ENCODE measurements around the gene CPN2. TPM values are rescaled to one million over a fixed set of nuclear protein-coding genes. Genes with fewer than 3 reads are reported as not detected.

CPN2 gene
- total RNA-seq, 1 experiment from 2014 or later = 0.08 TPM

DNA sequence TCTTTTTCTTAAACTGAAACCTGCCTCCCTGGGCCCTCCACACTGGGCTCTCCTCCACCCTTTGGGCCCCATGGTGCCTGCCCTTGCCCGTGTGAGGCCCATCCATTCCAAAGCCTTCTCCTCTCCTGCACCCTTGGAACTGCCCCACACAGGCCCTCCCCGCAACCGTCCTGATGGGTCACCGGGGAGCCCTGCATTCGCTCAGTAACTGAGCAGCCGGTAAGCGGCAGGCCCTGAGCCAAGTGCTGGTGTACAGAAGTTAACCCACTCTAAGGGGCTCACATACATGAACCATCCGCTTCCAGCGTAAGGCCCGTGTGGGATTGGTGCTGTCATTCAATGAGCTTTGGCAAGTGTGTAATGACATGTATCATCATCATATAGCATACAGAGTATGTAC lies 23.8 kb upstream of the CPN2 start:
- ATAC-seq = no peak
- Histone ChIP-seq H3K36me3 (ENCODE audit: control insufficient read depth, insufficient read depth, low read length) (no peaks in the 10 kb centered on the region), H3K4me1 (ENCODE audit: control insufficient read depth, insufficient read depth, low read length) (peaks cover 4% of the 10 kb centered on the region), H3K9me3 (ENCODE audit: control insufficient read depth, insufficient read depth, low read depth, low read length) (no peaks in the 10 kb centered on the region), H3K27me3 (ENCODE audit: control insufficient read depth, insufficient read depth, low read length) (0 out of 2 replicates have a peak, but pooled peaks cover under 1% of the 10 kb centered on the region), H3K27ac (ENCODE audit: low read length) (no peak overlapping the region), H3K4me3 (ENCODE audit: low read depth in 2 of 2, low read length in 2 of 2) (no peak overlapping the region)
- intact Hi-C loops (cut with micrococcal nuclease; ENCODE audit: unreplicated experiment) (no loop called here), in situ Hi-C loops (cut with HindIII; ENCODE audit: low pct_unique_long_range_greater_than_20kb, low sequenced_read_pairs) (no loop called here)
- BruUV-seq (replicated peaks) = no TSS peak
- ChIA-PET POLR2A (no interaction called here), CTCF (no interaction called here)
- TF ChIP-seq TCF7L2 (IDR thresholded peaks at IDR 0.05; ENCODE audit: low read depth, low read length) = no peak
- no peak for TF ChIP-seq SIN3A (IDR thresholded peaks at IDR 0.05; ENCODE audit: borderline replicate concordance, insufficient read depth, low read depth, low read length)
- TF ChIP-seq, protein P1, sequence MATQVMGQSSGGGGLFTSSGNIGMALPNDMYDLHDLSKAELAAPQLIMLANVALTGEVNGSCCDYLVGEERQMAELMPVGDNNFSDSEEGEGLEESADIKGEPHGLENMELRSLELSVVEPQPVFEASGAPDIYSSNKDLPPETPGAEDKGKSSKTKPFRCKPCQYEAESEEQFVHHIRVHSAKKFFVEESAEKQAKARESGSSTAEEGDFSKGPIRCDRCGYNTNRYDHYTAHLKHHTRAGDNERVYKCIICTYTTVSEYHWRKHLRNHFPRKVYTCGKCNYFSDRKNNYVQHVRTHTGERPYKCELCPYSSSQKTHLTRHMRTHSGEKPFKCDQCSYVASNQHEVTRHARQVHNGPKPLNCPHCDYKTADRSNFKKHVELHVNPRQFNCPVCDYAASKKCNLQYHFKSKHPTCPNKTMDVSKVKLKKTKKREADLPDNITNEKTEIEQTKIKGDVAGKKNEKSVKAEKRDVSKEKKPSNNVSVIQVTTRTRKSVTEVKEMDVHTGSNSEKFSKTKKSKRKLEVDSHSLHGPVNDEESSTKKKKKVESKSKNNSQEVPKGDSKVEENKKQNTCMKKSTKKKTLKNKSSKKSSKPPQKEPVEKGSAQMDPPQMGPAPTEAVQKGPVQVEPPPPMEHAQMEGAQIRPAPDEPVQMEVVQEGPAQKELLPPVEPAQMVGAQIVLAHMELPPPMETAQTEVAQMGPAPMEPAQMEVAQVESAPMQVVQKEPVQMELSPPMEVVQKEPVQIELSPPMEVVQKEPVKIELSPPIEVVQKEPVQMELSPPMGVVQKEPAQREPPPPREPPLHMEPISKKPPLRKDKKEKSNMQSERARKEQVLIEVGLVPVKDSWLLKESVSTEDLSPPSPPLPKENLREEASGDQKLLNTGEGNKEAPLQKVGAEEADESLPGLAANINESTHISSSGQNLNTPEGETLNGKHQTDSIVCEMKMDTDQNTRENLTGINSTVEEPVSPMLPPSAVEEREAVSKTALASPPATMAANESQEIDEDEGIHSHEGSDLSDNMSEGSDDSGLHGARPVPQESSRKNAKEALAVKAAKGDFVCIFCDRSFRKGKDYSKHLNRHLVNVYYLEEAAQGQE (IDR thresholded peaks at IDR 0.05; ENCODE audit: insufficient read depth in 1 of 2, low read depth in 2 of 2, low read length in 1 of 2) = no peak
- TF ChIP-seq POLR2AphosphoS5 (IDR thresholded peaks at IDR 0.05; ENCODE audit: low read depth, low read length) = no peak
- TF ChIP-seq, protein P2, sequence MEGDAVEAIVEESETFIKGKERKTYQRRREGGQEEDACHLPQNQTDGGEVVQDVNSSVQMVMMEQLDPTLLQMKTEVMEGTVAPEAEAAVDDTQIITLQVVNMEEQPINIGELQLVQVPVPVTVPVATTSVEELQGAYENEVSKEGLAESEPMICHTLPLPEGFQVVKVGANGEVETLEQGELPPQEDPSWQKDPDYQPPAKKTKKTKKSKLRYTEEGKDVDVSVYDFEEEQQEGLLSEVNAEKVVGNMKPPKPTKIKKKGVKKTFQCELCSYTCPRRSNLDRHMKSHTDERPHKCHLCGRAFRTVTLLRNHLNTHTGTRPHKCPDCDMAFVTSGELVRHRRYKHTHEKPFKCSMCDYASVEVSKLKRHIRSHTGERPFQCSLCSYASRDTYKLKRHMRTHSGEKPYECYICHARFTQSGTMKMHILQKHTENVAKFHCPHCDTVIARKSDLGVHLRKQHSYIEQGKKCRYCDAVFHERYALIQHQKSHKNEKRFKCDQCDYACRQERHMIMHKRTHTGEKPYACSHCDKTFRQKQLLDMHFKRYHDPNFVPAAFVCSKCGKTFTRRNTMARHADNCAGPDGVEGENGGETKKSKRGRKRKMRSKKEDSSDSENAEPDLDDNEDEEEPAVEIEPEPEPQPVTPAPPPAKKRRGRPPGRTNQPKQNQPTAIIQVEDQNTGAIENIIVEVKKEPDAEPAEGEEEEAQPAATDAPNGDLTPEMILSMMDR (IDR thresholded peaks at IDR 0.05) = no peak
- DNase-seq (ENCODE audit: low read depth, low spot score) = no peak

DNA sequence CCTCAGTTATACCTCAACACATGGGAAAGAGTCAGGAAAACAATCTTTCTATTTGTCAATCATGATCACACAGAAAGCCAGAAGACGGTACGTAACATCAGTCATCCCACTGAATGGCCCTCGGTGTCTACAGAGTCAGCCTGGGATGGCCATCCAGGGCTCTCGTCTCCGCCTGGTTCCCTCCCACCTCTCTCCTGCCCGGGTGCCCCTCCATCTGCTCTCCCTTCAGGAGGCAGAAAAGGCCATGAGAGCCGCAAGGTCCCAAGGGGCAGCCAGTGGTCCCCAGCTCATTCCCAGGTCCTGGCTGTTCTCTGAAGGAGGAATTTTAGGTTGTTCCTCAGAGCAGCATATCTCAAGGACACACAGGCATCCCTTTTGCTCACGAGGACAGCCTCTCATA lies 22.8 kb upstream of the CPN2 start:
- no peaks in the 10 kb centered on the region for H3K36me3 ChIP-seq (ENCODE audit: control insufficient read depth, insufficient read depth, low read length)
- intact Hi-C loops (cut with micrococcal nuclease; ENCODE audit: unreplicated experiment) = no loop called here
- BruUV-seq (replicated peaks) = no TSS peak
- DNase-seq (ENCODE audit: low read depth, low spot score) (no peak), ATAC-seq (no peak)
- in situ Hi-C loops (cut with HindIII; ENCODE audit: low pct_unique_long_range_greater_than_20kb, low sequenced_read_pairs) = no loop called here
- no peaks in the 10 kb centered on the region for H3K9me3 ChIP-seq (ENCODE audit: control insufficient read depth, insufficient read depth, low read depth, low read length)
- ChIA-PET CTCF (no interaction called here), POLR2A (no interaction called here)
- H3K27me3 ChIP-seq (ENCODE audit: control insufficient read depth, insufficient read depth, low read length) = 0 out of 2 replicates have a peak, but pooled peaks cover 3% of the 10 kb centered on the region
- H3K27ac ChIP-seq (ENCODE audit: low read length) = no peak overlapping the region
- H3K4me3 ChIP-seq (ENCODE audit: low read depth in 2 of 2, low read length in 2 of 2) = no peak overlapping the region
- no peak for TF ChIP-seq TCF7L2 (IDR thresholded peaks at IDR 0.05; ENCODE audit: low read depth, low read length)
- TF ChIP-seq, protein P2 (IDR thresholded peaks at IDR 0.05) = no peak
- TF ChIP-seq POLR2AphosphoS5 (IDR thresholded peaks at IDR 0.05; ENCODE audit: low read depth, low read length) = no peak
- no peak for TF ChIP-seq SIN3A (IDR thresholded peaks at IDR 0.05; ENCODE audit: borderline replicate concordance, insufficient read depth, low read depth, low read length)
- TF ChIP-seq, protein P1 (IDR thresholded peaks at IDR 0.05; ENCODE audit: insufficient read depth in 1 of 2, low read depth in 2 of 2, low read length in 1 of 2) = no peak
- H3K4me1 ChIP-seq (ENCODE audit: control insufficient read depth, insufficient read depth, low read length) = peaks cover 11% of the 10 kb centered on the region

All from Panc1 (cell line).